ENCODE measurements around the gene SECTM1. TPM values are rescaled to one million over a fixed set of nuclear protein-coding genes. Genes with fewer than 3 reads are reported as not detected.
A peak's percentile ranks its signal among the peaks of the same experiment; 100 is the strongest.

Gene SECTM1
- total RNA-seq, 1 donor from 2014 or later: not detected

- Histone ChIP-seq H3K27ac (no peak overlapping the region), H2AFZ (replicated peaks) (no peak overlapping the region), H3K27me3 (peaks cover 3% of the 10 kb centered on the region), H3K4me1 (peaks cover 21% of the 10 kb centered on the region), H3K79me2 (ENCODE audit: low read depth) (no peaks in the 10 kb centered on the region), H4K20me1 (ENCODE audit: low read depth) (no peaks in the 10 kb centered on the region), H3K36me3 (no peaks in the 10 kb centered on the region), H3F3A (ENCODE audit: low read depth) (peaks cover 3% of the 10 kb centered on the region), H3K9me3 (ENCODE audit: low read depth) (no peaks in the 10 kb centered on the region), H3K9ac (no peak overlapping the region), H3K4me2 (no peak overlapping the region), H3K4me3 (no peak overlapping the region)
- no peak overlapping the region for H3K27ac Mint-ChIP-seq
- H3K4me3 Mint-ChIP-seq: no peak overlapping the region
- TF ChIP-seq EZH2 (IDR thresholded peaks at IDR 0.05): no peak
- no peak for TF ChIP-seq EZH2phosphoT487 (IDR thresholded peaks at IDR 0.05)
- TF ChIP-seq, protein P1, sequence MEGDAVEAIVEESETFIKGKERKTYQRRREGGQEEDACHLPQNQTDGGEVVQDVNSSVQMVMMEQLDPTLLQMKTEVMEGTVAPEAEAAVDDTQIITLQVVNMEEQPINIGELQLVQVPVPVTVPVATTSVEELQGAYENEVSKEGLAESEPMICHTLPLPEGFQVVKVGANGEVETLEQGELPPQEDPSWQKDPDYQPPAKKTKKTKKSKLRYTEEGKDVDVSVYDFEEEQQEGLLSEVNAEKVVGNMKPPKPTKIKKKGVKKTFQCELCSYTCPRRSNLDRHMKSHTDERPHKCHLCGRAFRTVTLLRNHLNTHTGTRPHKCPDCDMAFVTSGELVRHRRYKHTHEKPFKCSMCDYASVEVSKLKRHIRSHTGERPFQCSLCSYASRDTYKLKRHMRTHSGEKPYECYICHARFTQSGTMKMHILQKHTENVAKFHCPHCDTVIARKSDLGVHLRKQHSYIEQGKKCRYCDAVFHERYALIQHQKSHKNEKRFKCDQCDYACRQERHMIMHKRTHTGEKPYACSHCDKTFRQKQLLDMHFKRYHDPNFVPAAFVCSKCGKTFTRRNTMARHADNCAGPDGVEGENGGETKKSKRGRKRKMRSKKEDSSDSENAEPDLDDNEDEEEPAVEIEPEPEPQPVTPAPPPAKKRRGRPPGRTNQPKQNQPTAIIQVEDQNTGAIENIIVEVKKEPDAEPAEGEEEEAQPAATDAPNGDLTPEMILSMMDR (IDR thresholded peaks at IDR 0.05): no peak
- no peaks in the 10 kb centered on the region for H3K9me3 Mint-ChIP-seq
- peaks cover 33% of the 10 kb centered on the region for H3K4me1 Mint-ChIP-seq
- H3K27me3 Mint-ChIP-seq (ENCODE audit: insufficient read depth, low read depth): peaks cover 4% of the 10 kb centered on the region
- DNase-seq (ENCODE audit: low spot score): no peak
- no peaks in the 10 kb centered on the region for H3K36me3 Mint-ChIP-seq
These were observed 31.0 kb downstream of the SECTM1 start for GRCh38 chr17:82302568-82302963.

DNA sequence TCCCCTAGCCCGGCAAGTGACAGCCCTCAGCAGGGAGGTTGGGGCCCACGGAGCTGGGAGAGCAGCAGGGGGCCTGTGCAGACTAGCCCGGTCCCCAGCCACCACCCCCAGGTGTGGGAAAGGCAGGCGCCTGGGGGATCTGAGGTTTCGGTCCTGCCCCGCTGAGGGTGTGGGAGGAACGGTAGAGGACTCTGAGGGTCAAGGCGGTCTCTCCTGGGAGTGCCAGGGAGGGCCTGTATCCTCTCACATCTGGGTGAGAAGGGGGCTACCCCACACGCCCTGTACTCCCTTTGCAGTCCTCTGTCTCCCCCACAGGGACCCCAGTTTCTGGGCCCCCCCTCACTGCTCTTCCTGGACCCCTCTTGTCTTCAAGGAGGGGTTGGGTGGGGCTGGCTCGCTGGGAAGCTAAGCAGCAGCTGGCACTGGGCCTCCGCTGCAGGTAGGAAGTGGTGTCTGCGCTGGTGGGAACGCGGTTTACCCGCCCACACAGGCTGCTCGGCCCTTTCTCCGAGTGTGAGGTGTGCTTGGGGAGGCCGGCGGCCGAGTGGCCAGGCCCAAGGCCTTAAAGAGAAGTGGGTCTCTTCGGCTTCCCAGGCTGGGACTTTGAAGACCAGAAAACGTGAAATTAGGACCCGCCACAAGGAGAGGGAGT is 31.5 kb downstream of the SECTM1 start:
- Mint-ChIP-seq H3K9me3 (no peaks in the 10 kb centered on the region), H3K27ac (no peak overlapping the region), H3K4me3 (peak overlapping the region; percentile 33), H3K36me3 (no peaks in the 10 kb centered on the region), H3K4me1 (peaks cover 38% of the 10 kb centered on the region), H3K27me3 (ENCODE audit: insufficient read depth, low read depth) (peaks cover 6% of the 10 kb centered on the region)
- Histone ChIP-seq H3K4me1 (peaks cover 21% of the 10 kb centered on the region), H3K79me2 (ENCODE audit: low read depth) (no peaks in the 10 kb centered on the region), H3K4me2 (no peak overlapping the region), H3K36me3 (no peaks in the 10 kb centered on the region), H3K27me3 (peaks cover 8% of the 10 kb centered on the region), H3K9ac (no peak overlapping the region), H3K27ac (no peak overlapping the region), H3K4me3 (no peak overlapping the region), H3K9me3 (ENCODE audit: low read depth) (no peaks in the 10 kb centered on the region), H4K20me1 (ENCODE audit: low read depth) (no peaks in the 10 kb centered on the region), H3F3A (ENCODE audit: low read depth) (peaks cover 3% of the 10 kb centered on the region), H2AFZ (replicated peaks) (no peak overlapping the region)
- TF ChIP-seq EZH2 (IDR thresholded peaks at IDR 0.05) (no peak), EZH2phosphoT487 (IDR thresholded peaks at IDR 0.05) (no peak)
- TF ChIP-seq, protein P1 (IDR thresholded peaks at IDR 0.05): no peak
- no peak for DNase-seq (ENCODE audit: low spot score)

DNA sequence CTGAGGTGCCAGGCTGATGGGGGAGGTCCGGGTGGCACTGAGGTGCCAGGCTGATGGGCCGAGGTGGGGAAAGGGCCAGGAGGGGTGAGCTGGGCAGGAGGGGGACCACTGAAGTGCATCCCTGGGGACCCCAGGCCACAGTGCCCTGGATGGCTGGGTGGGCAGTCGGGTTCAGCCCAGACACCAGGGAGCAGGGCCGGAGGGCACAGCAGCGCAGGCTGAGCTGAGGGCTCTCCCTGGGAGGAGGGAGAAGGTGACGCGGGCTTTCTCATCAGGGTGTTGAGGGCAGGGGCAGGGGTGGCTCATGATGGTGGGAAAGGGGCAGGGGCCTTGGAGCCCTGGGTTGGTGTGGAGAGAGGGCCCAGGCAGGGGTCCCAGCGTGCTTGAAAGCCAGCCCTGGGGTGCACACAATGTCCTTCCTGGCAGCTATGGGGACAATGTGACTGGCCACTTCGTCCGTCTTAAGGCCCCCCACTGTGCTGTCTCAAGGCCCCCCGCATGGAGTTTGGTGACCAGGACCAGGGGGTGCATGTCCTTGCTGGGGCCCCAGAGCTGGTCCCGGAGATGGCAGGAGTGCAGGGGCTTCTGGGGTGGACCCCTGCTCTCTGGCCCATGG is 32.2 kb downstream of the SECTM1 start:
- H3K4me1 Mint-ChIP-seq: peaks cover 44% of the 10 kb centered on the region
- H3K27ac ChIP-seq: no peak overlapping the region
- peaks cover 3% of the 10 kb centered on the region for H3F3A ChIP-seq (ENCODE audit: low read depth)
- H3K4me3 ChIP-seq: no peak overlapping the region
- no peak overlapping the region for H3K4me3 Mint-ChIP-seq
- no peaks in the 10 kb centered on the region for H3K9me3 ChIP-seq (ENCODE audit: low read depth)
- no peak overlapping the region for H2AFZ ChIP-seq (replicated peaks)
- H3K4me2 ChIP-seq: no peak overlapping the region
- no peak for DNase-seq (ENCODE audit: low spot score)
- no peak overlapping the region for H3K9ac ChIP-seq
- no peaks in the 10 kb centered on the region for H3K36me3 ChIP-seq
- peaks cover 14% of the 10 kb centered on the region for H3K27me3 ChIP-seq
- no peaks in the 10 kb centered on the region for H3K9me3 Mint-ChIP-seq
- no peaks in the 10 kb centered on the region for H4K20me1 ChIP-seq (ENCODE audit: low read depth)
- no peak overlapping the region for H3K27ac Mint-ChIP-seq
- H3K4me1 ChIP-seq: peaks cover 21% of the 10 kb centered on the region
- peaks cover 6% of the 10 kb centered on the region for H3K27me3 Mint-ChIP-seq (ENCODE audit: insufficient read depth, low read depth)
- H3K79me2 ChIP-seq (ENCODE audit: low read depth): no peaks in the 10 kb centered on the region
- no peaks in the 10 kb centered on the region for H3K36me3 Mint-ChIP-seq
- TF ChIP-seq, protein P1 (IDR thresholded peaks at IDR 0.05): no peak
- no peak for TF ChIP-seq EZH2 (IDR thresholded peaks at IDR 0.05)
- no peak for TF ChIP-seq EZH2phosphoT487 (IDR thresholded peaks at IDR 0.05)

Data from neural progenitor cell (in vitro differentiated cells).